K562 (cell line): Measurements from ENCODE around the gene NOL4L. TPM values are rescaled to one million over a fixed set of nuclear protein-coding genes. Genes with fewer than 3 reads are reported as not detected.

Source experiments
- ELF4 ChIP-seq: fragments of 450-650 bp; formaldehyde crosslinking; IDR thresholded peaks from 2 replicates; pipeline ENCODE4 v1.4.0; 2022; ENCODE audit warnings: missing genetic modification characterization
- MAFK ChIP-seq: IDR thresholded peaks from 2 replicates; pipeline ENCODE4 v1.6.1; 2011; ENCODE audit warnings: low read length, improper control_type of control experiment
- MIER1 ChIP-seq: fragments of 450-650 bp; IDR thresholded peaks from 2 replicates; pipeline ENCODE4 v1.6.1; 2016; ENCODE audit warnings: antibody characterized with exemption, mild to moderate bottlenecking, low read depth
- NCOA4 ChIP-seq: fragments of 450-650 bp; IDR thresholded peaks from 2 replicates; pipeline ENCODE4 v1.6.1; 2018; ENCODE audit warnings: mild to moderate bottlenecking; ENCODE audit not compliant: partially characterized antibody
- OTX1 ChIP-seq: fragments of 450-650 bp; formaldehyde crosslinking; IDR thresholded peaks from 2 replicates; pipeline ENCODE4 v1.4.0; 2022; ENCODE audit warnings: mild to moderate bottlenecking
- RHOXF2B ChIP-seq: fragments of 250-450 bp; sonication (Bioruptor Pico); conservative IDR thresholded peaks from 2 replicates; pipeline ENCODE4 v1.5.1; 2021
- SIRT6 ChIP-seq: IDR thresholded peaks from one replicate; pipeline ENCODE4 v1.6.1; 2012; ENCODE audit warnings: low read depth, mild to moderate bottlenecking, control low read depth, inconsistent platforms, low read length, moderate library complexity
- TARDBP ChIP-seq: fragments of 450-650 bp; IDR thresholded peaks from 2 replicates; pipeline ENCODE4 v1.6.1; 2016
- ZNF586 ChIP-seq: fragments of 450-650 bp; formaldehyde crosslinking; conservative IDR thresholded peaks from 2 replicates; pipeline ENCODE4 v1.4.0; 2020; ENCODE audit warnings: mild to moderate bottlenecking, moderate library complexity
- ZNF707 ChIP-seq: fragments of 250-450 bp; sonication (Bioruptor Pico); conservative IDR thresholded peaks from 2 replicates; pipeline ENCODE4 v1.8.0; 2022; ENCODE audit warnings: inconsistent platforms, mild to moderate bottlenecking, moderate library complexity
- ZSCAN29 ChIP-seq: fragments of 450-650 bp; IDR thresholded peaks from 2 replicates; pipeline ENCODE4 v1.6.1; 2017
- polyA plus RNA-seq, 8 experiments: library from polyadenylated mRNA; depleted of rRNA in 4 of 8; stranded (reverse) in 5 of 8; unstranded in 3 of 8; fragments of >200 nt; fragmentation: Nextera tagmentation in 2 of 8; fragmentation: Illumina TruSeq in 1 of 8; extraction: Ambion mirVana in 2 of 8; extraction: Trizol in 1 of 8; gene quantifications; 2 replicates each; pipeline versions ENCODE4 v1.2.1 to v1.2.3, GENCODE V29; 2011 to 2014; ENCODE audit warnings: inconsistent platforms in 1 of 8, missing spikeins in 1 of 8
- total RNA-seq, 7 experiments: library from RNA; depleted of rRNA in 6 of 7; stranded (reverse); fragments of >200 nt in 6 of 7; fragmentation: Illumina TruSeq in 2 of 7; extraction: Trizol in 2 of 7; gene quantifications; 2 replicates each; pipeline versions ENCODE4 v1.2.1 to v1.2.3, GENCODE V29; 2011 to 2021; ENCODE audit warnings: low replicate concordance in 1 of 7
- TF ChIP-seq, protein P1 (sequence below): fragments of 450-650 bp; IDR thresholded peaks from 2 replicates; pipeline ENCODE4 v1.6.1; 2016; ENCODE audit warnings: borderline replicate concordance
- TF ChIP-seq, protein P2 (sequence below), 2 experiments: fragments of 450-650 bp; formaldehyde crosslinking in 1 of 2; IDR thresholded peaks; 2 replicates each; pipeline versions ENCODE4 v1.4.0 to v1.6.1; 2014 to 2020; ENCODE audit warnings: mild to moderate bottlenecking in 2 of 2, borderline replicate concordance in 1 of 2, low read depth in 1 of 2
- TF ChIP-seq, protein P3 (sequence below), 2 experiments: fragments of 150-350 bp in 1 of 2; IDR thresholded peaks; 2 replicates each; pipeline ENCODE4 v1.6.1; 2012 to 2016; ENCODE audit warnings: low read depth in 2 of 2, low read length in 2 of 2, mild to moderate bottlenecking in 1 of 2, moderate library complexity in 1 of 2

Gene NOL4L
- total and polyA plus RNA-seq, 9 of the 15 experiments (the other 6 are each of a cell fraction or from before 2014, with no cell fraction given) = 5.1 to 36.2 (median 13.6) TPM

DNA sequence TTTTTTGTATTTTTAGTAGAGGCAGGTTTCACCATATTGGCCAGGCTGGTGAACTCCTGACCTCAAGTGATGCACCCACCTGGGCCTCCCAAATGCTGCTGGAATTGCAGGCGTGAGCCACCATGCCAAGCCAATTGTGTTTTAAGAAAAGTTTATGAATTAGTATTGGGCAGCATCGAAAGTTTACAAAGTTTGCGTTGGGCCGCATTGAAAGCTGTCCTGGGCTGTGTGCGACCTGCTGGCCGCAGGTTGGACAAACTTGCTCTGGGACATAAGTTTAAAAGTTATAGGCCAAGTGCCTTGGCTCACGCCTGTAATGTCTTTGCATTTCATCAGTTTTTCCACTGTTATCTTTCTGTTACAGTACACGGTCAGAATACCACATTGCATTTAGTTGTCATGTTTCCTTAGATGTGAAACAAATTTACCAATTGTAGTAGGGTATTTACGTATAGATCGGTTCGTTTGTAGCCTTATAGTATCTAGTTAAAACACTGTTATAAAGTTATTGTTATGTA, 187.5 kb downstream of the NOL4L start (continued):
- TF ChIP-seq, protein P1, sequence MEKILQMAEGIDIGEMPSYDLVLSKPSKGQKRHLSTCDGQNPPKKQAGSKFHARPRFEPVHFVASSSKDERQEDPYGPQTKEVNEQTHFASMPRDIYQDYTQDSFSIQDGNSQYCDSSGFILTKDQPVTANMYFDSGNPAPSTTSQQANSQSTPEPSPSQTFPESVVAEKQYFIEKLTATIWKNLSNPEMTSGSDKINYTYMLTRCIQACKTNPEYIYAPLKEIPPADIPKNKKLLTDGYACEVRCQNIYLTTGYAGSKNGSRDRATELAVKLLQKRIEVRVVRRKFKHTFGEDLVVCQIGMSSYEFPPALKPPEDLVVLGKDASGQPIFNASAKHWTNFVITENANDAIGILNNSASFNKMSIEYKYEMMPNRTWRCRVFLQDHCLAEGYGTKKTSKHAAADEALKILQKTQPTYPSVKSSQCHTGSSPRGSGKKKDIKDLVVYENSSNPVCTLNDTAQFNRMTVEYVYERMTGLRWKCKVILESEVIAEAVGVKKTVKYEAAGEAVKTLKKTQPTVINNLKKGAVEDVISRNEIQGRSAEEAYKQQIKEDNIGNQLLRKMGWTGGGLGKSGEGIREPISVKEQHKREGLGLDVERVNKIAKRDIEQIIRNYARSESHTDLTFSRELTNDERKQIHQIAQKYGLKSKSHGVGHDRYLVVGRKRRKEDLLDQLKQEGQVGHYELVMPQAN = no peak
- TF ChIP-seq SIRT6 (no peak), MAFK (no peak), ZNF586 (CRISPR knock-in tag) (no peak), ZSCAN29 (no peak), OTX1 (CRISPR knock-in tag) (no peak), ELF4 (no peak), ZNF707 (CRISPR knock-in tag) (no peak), NCOA4 (no peak), TARDBP (no peak), RHOXF2B (no peak), MIER1 (no peak)
- TF ChIP-seq, protein P2, sequence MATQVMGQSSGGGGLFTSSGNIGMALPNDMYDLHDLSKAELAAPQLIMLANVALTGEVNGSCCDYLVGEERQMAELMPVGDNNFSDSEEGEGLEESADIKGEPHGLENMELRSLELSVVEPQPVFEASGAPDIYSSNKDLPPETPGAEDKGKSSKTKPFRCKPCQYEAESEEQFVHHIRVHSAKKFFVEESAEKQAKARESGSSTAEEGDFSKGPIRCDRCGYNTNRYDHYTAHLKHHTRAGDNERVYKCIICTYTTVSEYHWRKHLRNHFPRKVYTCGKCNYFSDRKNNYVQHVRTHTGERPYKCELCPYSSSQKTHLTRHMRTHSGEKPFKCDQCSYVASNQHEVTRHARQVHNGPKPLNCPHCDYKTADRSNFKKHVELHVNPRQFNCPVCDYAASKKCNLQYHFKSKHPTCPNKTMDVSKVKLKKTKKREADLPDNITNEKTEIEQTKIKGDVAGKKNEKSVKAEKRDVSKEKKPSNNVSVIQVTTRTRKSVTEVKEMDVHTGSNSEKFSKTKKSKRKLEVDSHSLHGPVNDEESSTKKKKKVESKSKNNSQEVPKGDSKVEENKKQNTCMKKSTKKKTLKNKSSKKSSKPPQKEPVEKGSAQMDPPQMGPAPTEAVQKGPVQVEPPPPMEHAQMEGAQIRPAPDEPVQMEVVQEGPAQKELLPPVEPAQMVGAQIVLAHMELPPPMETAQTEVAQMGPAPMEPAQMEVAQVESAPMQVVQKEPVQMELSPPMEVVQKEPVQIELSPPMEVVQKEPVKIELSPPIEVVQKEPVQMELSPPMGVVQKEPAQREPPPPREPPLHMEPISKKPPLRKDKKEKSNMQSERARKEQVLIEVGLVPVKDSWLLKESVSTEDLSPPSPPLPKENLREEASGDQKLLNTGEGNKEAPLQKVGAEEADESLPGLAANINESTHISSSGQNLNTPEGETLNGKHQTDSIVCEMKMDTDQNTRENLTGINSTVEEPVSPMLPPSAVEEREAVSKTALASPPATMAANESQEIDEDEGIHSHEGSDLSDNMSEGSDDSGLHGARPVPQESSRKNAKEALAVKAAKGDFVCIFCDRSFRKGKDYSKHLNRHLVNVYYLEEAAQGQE (IDR thresholded peaks at IDR 0.05; ENCODE audit: borderline replicate concordance) = no peak; the same call in 1 of the 2 replicates
- TF ChIP-seq, protein P2 (CRISPR knock-in tag; IDR thresholded peaks at IDR 0.05; ENCODE audit: low read depth) = no peak
- TF ChIP-seq, protein P3, sequence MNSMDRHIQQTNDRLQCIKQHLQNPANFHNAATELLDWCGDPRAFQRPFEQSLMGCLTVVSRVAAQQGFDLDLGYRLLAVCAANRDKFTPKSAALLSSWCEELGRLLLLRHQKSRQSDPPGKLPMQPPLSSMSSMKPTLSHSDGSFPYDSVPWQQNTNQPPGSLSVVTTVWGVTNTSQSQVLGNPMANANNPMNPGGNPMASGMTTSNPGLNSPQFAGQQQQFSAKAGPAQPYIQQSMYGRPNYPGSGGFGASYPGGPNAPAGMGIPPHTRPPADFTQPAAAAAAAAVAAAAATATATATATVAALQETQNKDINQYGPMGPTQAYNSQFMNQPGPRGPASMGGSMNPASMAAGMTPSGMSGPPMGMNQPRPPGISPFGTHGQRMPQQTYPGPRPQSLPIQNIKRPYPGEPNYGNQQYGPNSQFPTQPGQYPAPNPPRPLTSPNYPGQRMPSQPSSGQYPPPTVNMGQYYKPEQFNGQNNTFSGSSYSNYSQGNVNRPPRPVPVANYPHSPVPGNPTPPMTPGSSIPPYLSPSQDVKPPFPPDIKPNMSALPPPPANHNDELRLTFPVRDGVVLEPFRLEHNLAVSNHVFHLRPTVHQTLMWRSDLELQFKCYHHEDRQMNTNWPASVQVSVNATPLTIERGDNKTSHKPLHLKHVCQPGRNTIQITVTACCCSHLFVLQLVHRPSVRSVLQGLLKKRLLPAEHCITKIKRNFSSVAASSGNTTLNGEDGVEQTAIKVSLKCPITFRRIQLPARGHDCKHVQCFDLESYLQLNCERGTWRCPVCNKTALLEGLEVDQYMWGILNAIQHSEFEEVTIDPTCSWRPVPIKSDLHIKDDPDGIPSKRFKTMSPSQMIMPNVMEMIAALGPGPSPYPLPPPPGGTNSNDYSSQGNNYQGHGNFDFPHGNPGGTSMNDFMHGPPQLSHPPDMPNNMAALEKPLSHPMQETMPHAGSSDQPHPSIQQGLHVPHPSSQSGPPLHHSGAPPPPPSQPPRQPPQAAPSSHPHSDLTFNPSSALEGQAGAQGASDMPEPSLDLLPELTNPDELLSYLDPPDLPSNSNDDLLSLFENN (IDR thresholded peaks at IDR 0.05; ENCODE audit: low read depth in 2 of 2, low read length in 2 of 2) = no peak
